Measurements from ENCODE around the gene GJB1. TPM values are rescaled to one million over a fixed set of nuclear protein-coding genes. Genes with fewer than 3 reads are reported as not detected.

The GJB1 gene
- polyA plus RNA-seq, 4 donors = 23.3 to 118 (median 54.6) TPM

GRCh38 chrX:71181910-71182799 is 40.9 kb upstream of the GJB1 start:
- Histone ChIP-seq H3K9me3 (ENCODE audit: control insufficient read depth in 2 of 2, insufficient read depth in 1 of 2, low read depth in 1 of 2, low read length in 1 of 2) (no peaks in the 10 kb centered on the region), H3K36me3 (ENCODE audit: control insufficient read depth in 3 of 3, insufficient read depth in 2 of 3, low read depth in 1 of 3, low read length in 3 of 3) (no peaks in the 10 kb centered on the region), H3K27ac (ENCODE audit: low read depth in 1 of 3, low read length in 2 of 3) (peak overlapping the region; percentile 25 to 93 (median 93)), H3K4me1 (ENCODE audit: control insufficient read depth in 3 of 3, insufficient read depth in 2 of 3, low read depth in 1 of 3, low read length in 2 of 3) (peaks cover 0 to 31% (median 0%) of the 10 kb centered on the region in 3 donors), H3K4me3 (ENCODE audit: low read depth in 1 of 3, low read length in 3 of 3) (peak overlapping the region; percentile 33 to 53 (median 36)), H3K27me3 (ENCODE audit: control insufficient read depth in 3 of 3, insufficient read depth in 3 of 3, low read length in 3 of 3) (no peaks in the 10 kb centered on the region)
- FAIRE-seq (peak; percentile 49), DNase-seq (peak; percentile 90 to 94)
- 1 to 28% (median 10%) methylated on average over 42 of the region's 42 CpGs for WGBS, 3 donors

GRCh38 chrX:71182871-71183270 is 40.2 kb upstream of the GJB1 start:
- no peak for FAIRE-seq
- peak in 1 of 2 donors; percentile 42 for DNase-seq

GRCh38 chrX:71183341-71183740 is 39.7 kb upstream of the GJB1 start:
- no peak for DNase-seq
- no peak overlapping the region for H3K4me3 ChIP-seq (ENCODE audit: low read depth in 1 of 3, low read length in 3 of 3)
- no peaks in the 10 kb centered on the region for H3K27me3 ChIP-seq (ENCODE audit: control insufficient read depth in 3 of 3, insufficient read depth in 3 of 3, low read length in 3 of 3)
- no peak for FAIRE-seq
- H3K4me1 ChIP-seq (ENCODE audit: control insufficient read depth in 3 of 3, insufficient read depth in 2 of 3, low read depth in 1 of 3, low read length in 2 of 3) = peaks cover 0 to 31% (median 0%) of the 10 kb centered on the region in 3 donors
- WGBS, 3 donors = 70 to 82% (median 78%) methylated on average over 6 of the region's 6 CpGs
- no peaks in the 10 kb centered on the region for H3K36me3 ChIP-seq (ENCODE audit: control insufficient read depth in 3 of 3, insufficient read depth in 2 of 3, low read depth in 1 of 3, low read length in 3 of 3)
- H3K9me3 ChIP-seq (ENCODE audit: control insufficient read depth in 2 of 2, insufficient read depth in 1 of 2, low read depth in 1 of 2, low read length in 1 of 2) = no peaks in the 10 kb centered on the region
- peak overlapping the region in 2 of 3 donors; percentile 31 to 93 for H3K27ac ChIP-seq (ENCODE audit: low read depth in 1 of 3, low read length in 2 of 3)

More at GRCh38 chrX:71182871-71183270, 40.2 kb upstream of the GJB1 start:
- no peaks in the 10 kb centered on the region for H3K27me3 ChIP-seq (ENCODE audit: control insufficient read depth in 3 of 3, insufficient read depth in 3 of 3, low read length in 3 of 3)
- no peaks in the 10 kb centered on the region for H3K36me3 ChIP-seq (ENCODE audit: control insufficient read depth in 3 of 3, insufficient read depth in 2 of 3, low read depth in 1 of 3, low read length in 3 of 3)
- peak overlapping the region in 2 of 3 donors; percentile 93 for H3K27ac ChIP-seq (ENCODE audit: low read depth in 1 of 3, low read length in 2 of 3)
- H3K4me3 ChIP-seq (ENCODE audit: low read depth in 1 of 3, low read length in 3 of 3) = peak overlapping the region in 1 of 3 donors; percentile 44
- WGBS, 3 donors = 45 to 55% (median 45%) methylated on average over 2 of the region's 2 CpGs
- no peaks in the 10 kb centered on the region for H3K9me3 ChIP-seq (ENCODE audit: control insufficient read depth in 2 of 2, insufficient read depth in 1 of 2, low read depth in 1 of 2, low read length in 1 of 2)
- peaks cover 0 to 31% (median 0%) of the 10 kb centered on the region in 3 donors for H3K4me1 ChIP-seq (ENCODE audit: control insufficient read depth in 3 of 3, insufficient read depth in 2 of 3, low read depth in 1 of 3, low read length in 2 of 3)

- H3K9me3 ChIP-seq (ENCODE audit: control insufficient read depth in 2 of 2, insufficient read depth in 1 of 2, low read depth in 1 of 2, low read length in 1 of 2) = no peaks in the 10 kb centered on the region
- H3K27ac ChIP-seq (ENCODE audit: low read depth in 1 of 3, low read length in 2 of 3) = peak overlapping the region in 1 of 3 donors; percentile 93
- DNase-seq = no peak
- no peaks in the 10 kb centered on the region for H3K27me3 ChIP-seq (ENCODE audit: control insufficient read depth in 3 of 3, insufficient read depth in 3 of 3, low read length in 3 of 3)
- WGBS, 3 donors = 49 to 61% (median 53%) methylated on average over 5 of the region's 5 CpGs
- H3K36me3 ChIP-seq (ENCODE audit: control insufficient read depth in 3 of 3, insufficient read depth in 2 of 3, low read depth in 1 of 3, low read length in 3 of 3) = no peaks in the 10 kb centered on the region
- H3K4me3 ChIP-seq (ENCODE audit: low read depth in 1 of 3, low read length in 3 of 3) = no peak overlapping the region
- FAIRE-seq = no peak
- peaks cover 0 to 31% (median 0%) of the 10 kb centered on the region in 3 donors for H3K4me1 ChIP-seq (ENCODE audit: control insufficient read depth in 3 of 3, insufficient read depth in 2 of 3, low read depth in 1 of 3, low read length in 2 of 3)
These were observed 38.9 kb upstream of the GJB1 start for GRCh38 chrX:71184092-71184491.

- Histone ChIP-seq H3K27me3 (ENCODE audit: control insufficient read depth in 3 of 3, insufficient read depth in 3 of 3, low read length in 3 of 3) (no peaks in the 10 kb centered on the region), H3K4me3 (ENCODE audit: low read depth in 1 of 3, low read length in 3 of 3) (no peak overlapping the region), H3K9me3 (ENCODE audit: control insufficient read depth in 2 of 2, insufficient read depth in 1 of 2, low read depth in 1 of 2, low read length in 1 of 2) (no peaks in the 10 kb centered on the region), H3K4me1 (ENCODE audit: control insufficient read depth in 3 of 3, insufficient read depth in 2 of 3, low read depth in 1 of 3, low read length in 2 of 3) (peaks cover 0 to 31% (median 0%) of the 10 kb centered on the region in 3 donors), H3K27ac (ENCODE audit: low read depth in 1 of 3, low read length in 2 of 3) (no peak overlapping the region), H3K36me3 (ENCODE audit: control insufficient read depth in 3 of 3, insufficient read depth in 2 of 3, low read depth in 1 of 3, low read length in 3 of 3) (no peaks in the 10 kb centered on the region)
- 58 to 77% (median 62%) methylated on average over 4 of the region's 4 CpGs for WGBS, 3 donors
- no peak for DNase-seq
- FAIRE-seq = no peak
These were observed 38.1 kb upstream of the GJB1 start for GRCh38 chrX:71184803-71185495.

- Histone ChIP-seq H3K9me3 (ENCODE audit: control insufficient read depth in 2 of 2, insufficient read depth in 1 of 2, low read depth in 1 of 2, low read length in 1 of 2) (no peaks in the 10 kb centered on the region), H3K27ac (ENCODE audit: low read depth in 1 of 3, low read length in 2 of 3) (no peak overlapping the region), H3K27me3 (ENCODE audit: control insufficient read depth in 3 of 3, insufficient read depth in 3 of 3, low read length in 3 of 3) (no peaks in the 10 kb centered on the region), H3K36me3 (ENCODE audit: control insufficient read depth in 3 of 3, insufficient read depth in 2 of 3, low read depth in 1 of 3, low read length in 3 of 3) (no peaks in the 10 kb centered on the region), H3K4me1 (ENCODE audit: control insufficient read depth in 3 of 3, insufficient read depth in 2 of 3, low read depth in 1 of 3, low read length in 2 of 3) (no peaks in the 10 kb centered on the region), H3K4me3 (ENCODE audit: low read depth in 1 of 3, low read length in 3 of 3) (no peak overlapping the region)
- no peak for FAIRE-seq
- DNase-seq = no peak
These were observed 31.8 kb upstream of the GJB1 start for GRCh38 chrX:71191248-71191647.

GRCh38 chrX:71195964-71196649 is 26.9 kb upstream of the GJB1 start:
- no peaks in the 10 kb centered on the region for H3K9me3 ChIP-seq (ENCODE audit: control insufficient read depth in 2 of 2, insufficient read depth in 1 of 2, low read depth in 1 of 2, low read length in 1 of 2)
- peaks cover 0 to 11% (median 0%) of the 10 kb centered on the region in 3 donors for H3K4me1 ChIP-seq (ENCODE audit: control insufficient read depth in 3 of 3, insufficient read depth in 2 of 3, low read depth in 1 of 3, low read length in 2 of 3)
- H3K27ac ChIP-seq (ENCODE audit: low read depth in 1 of 3, low read length in 2 of 3) = peak overlapping the region; percentile 57 to 70 (median 65)
- no peaks in the 10 kb centered on the region for H3K36me3 ChIP-seq (ENCODE audit: control insufficient read depth in 3 of 3, insufficient read depth in 2 of 3, low read depth in 1 of 3, low read length in 3 of 3)
- WGBS, 3 donors = 30 to 39% (median 36%) methylated on average over 4 of the region's 4 CpGs
- no peaks in the 10 kb centered on the region for H3K27me3 ChIP-seq (ENCODE audit: control insufficient read depth in 3 of 3, insufficient read depth in 3 of 3, low read length in 3 of 3)
- DNase-seq (peak; percentile 49 to 58), FAIRE-seq (no peak)
- peak overlapping the region in 1 of 3 donors; percentile 1 for H3K4me3 ChIP-seq (ENCODE audit: low read depth in 1 of 3, low read length in 3 of 3)

GRCh38 chrX:71198066-71198465 is 25.0 kb upstream of the GJB1 start:
- Histone ChIP-seq H3K4me3 (ENCODE audit: low read depth in 1 of 3, low read length in 3 of 3) (peak overlapping the region in 2 of 3 donors; percentile 19 to 50), H3K4me1 (ENCODE audit: control insufficient read depth in 3 of 3, insufficient read depth in 2 of 3, low read depth in 1 of 3, low read length in 2 of 3) (peaks cover 0 to 11% (median 0%) of the 10 kb centered on the region in 3 donors), H3K27me3 (ENCODE audit: control insufficient read depth in 3 of 3, insufficient read depth in 3 of 3, low read length in 3 of 3) (no peaks in the 10 kb centered on the region), H3K9me3 (ENCODE audit: control insufficient read depth in 2 of 2, insufficient read depth in 1 of 2, low read depth in 1 of 2, low read length in 1 of 2) (no peaks in the 10 kb centered on the region), H3K27ac (ENCODE audit: low read depth in 1 of 3, low read length in 2 of 3) (peak overlapping the region; percentile 63 to 87 (median 65)), H3K36me3 (ENCODE audit: control insufficient read depth in 3 of 3, insufficient read depth in 2 of 3, low read depth in 1 of 3, low read length in 3 of 3) (no peaks in the 10 kb centered on the region)
- FAIRE-seq (no peak), DNase-seq (peak in 1 of 2 donors; percentile 64)
- 28 to 46% (median 41%) methylated on average over 3 of the region's 3 CpGs for WGBS, 3 donors
